HG02981 (cell line): ENCODE data around the gene TMEM44.

Experiments
- ATAC-seq: cut with Tn5 transposase; IDR thresholded peaks from one replicate; pipeline ENCODE4 v1.9.1; 2021; ENCODE audit warnings: mild to moderate bottlenecking, moderate library complexity; ENCODE audit not compliant: unreplicated experiment

Gene TMEM44, protein sequence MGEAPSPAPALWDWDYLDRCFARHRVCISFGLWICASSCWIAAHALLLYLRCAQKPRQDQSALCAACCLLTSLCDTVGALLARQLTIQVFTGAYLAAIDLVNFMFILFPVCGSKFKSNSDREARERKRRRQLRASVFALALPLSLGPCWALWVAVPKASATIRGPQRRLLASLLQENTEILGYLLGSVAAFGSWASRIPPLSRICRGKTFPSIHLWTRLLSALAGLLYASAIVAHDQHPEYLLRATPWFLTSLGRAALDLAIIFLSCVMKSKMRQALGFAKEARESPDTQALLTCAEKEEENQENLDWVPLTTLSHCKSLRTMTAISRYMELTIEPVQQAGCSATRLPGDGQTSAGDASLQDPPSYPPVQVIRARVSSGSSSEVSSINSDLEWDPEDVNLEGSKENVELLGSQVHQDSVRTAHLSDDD

GRCh38 chr3:194633349-194634004 is at the start of gene TMEM44:
Gene TMEM44, minus strand, starts transcription at chr3:194633419. Its CDS starts 204 bp downstream, at chr3:194633215.
- peak; percentile 71 for ATAC-seq

DNA sequence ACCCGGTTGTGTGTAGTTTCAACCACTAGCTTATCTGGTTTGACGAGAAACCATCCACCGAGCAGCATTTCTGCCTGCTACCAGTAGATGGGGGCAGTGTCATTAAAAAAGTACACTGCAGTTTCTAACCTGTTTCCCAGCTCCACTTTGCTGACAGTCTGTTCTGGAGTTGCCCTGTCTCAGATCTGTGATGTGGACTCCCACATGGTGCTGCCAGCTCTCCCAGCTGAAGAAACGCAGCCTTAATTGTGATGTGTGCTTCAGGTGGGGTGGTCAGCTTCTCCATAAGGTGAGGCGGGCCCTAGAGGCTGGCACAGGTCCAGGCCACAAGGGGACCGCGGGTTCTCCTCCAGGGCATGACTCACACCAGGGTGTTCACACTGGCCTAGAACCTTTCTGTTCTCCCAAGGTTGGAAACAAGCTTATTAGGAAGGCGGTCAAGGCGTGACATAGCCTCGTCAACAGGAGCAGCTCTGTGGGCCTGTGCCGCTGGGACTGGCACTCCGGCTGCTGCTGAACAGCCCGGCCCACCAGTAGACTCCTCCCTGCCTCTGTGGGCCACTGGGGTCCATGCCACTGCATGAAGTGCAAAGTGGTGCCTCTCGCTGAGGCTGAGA is 49.6 kb upstream of the TMEM44 start:
- peak; percentile 58 for ATAC-seq

- no peak for ATAC-seq
These were observed 49.0 kb upstream of the TMEM44 start for GRCh38 chr3:194682189-194682693.

GRCh38 chr3:194680888-194681615 is 47.8 kb upstream of the TMEM44 start:
- no peak for ATAC-seq

- ATAC-seq: no peak
These were observed 43.3 kb upstream of the TMEM44 start for GRCh38 chr3:194676471-194676870.

- ATAC-seq: no peak
These were observed 42.5 kb upstream of the TMEM44 start for GRCh38 chr3:194675680-194676079.

- ATAC-seq: no peak
These were observed 41.9 kb upstream of the TMEM44 start for GRCh38 chr3:194675081-194675640.

GRCh38 chr3:194673761-194674160 is 40.5 kb upstream of the TMEM44 start:
- ATAC-seq: no peak

DNA sequence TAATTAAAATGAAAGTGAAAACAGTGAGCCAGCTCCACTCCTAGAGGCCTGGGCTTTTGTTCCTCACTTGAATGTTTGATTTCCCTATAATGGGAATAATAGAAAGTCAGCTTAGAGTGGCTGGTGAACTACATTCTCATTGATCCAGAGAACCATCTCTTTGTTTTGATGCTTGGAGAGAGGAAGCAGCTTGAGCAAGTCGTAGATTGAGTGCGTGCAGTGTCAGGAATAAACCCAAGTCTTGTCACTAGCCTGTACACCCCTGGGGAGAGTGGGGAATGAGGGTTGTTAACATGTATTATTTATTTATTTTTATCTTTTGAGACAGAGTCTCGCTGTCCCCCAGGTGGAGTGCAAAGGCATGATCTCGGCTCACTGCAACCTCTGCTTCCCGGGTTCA is 39.7 kb upstream of the TMEM44 start:
- ATAC-seq: no peak

GRCh38 chr3:194671900-194672808 is 38.9 kb upstream of the TMEM44 start, which contains the start of gene LSG1:
Gene LSG1, minus strand, starts transcription at chr3:194672191. Its CDS starts 29 bp downstream, at chr3:194672162.
- ATAC-seq: peak; percentile 83

GRCh38 chr3:194671511-194671899 is 38.3 kb upstream of the TMEM44 start:
- peak; percentile 27 for ATAC-seq

DNA sequence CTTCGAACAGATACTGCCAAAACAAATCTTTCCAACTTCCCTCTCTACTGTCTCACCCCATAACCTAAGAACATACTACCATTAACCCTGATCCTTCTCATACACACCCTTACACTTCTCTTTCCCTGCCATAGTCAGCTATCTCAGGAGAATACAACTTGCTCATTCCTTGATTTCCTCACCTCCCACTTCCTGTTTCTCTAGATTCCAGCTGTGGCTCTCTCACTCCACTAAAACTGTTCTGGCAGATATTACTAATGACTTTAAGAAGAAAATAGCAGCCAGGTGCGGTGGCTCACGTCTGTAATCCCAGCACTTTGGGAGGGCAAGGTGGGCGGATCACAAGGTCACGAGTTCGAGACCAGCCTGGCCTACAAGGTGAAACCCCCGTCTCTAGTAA is 34.1 kb upstream of the TMEM44 start:
- ATAC-seq: no peak

DNA sequence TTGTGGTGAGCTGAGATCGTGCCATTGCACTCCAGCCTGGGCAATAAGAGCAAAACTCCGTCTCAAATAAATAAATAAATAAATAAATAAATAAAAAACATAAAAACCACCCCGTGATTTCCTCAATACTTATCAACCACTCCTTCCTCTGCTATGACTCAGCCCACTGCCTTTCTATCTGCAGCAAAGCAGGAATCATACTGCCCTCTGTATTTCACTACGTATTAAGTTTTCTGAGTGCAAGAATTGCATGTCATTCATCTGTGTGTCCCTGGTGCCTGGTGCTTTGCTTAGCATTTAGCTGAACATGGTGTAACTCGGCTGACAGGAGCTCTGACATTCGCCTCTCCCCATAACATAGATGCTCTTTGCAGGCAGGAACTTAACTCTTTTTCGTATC is 31.6 kb upstream of the TMEM44 start:
- no peak for ATAC-seq

DNA sequence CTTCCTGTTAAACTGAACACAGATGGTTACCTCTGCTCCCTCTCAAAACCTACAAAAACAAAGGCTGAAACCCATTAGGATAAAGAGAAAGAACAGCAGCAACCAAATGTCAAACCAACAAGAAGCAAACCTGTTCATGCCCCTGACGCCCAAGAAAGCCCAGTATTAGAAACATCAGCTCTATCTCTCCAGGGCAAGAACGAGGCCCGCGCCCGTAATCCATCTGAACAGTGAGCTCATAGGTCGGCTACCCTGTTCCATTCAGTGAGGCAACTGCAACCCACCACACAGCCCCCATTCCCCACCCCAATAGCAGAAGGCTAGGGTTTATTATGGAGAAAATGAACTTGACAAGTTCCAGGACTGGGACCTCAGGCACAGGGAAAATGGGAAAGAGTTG is 28.7 kb upstream of the TMEM44 start:
- ATAC-seq: no peak

- ATAC-seq: no peak
These were observed 28.2 kb upstream of the TMEM44 start for GRCh38 chr3:194661374-194661773.

DNA sequence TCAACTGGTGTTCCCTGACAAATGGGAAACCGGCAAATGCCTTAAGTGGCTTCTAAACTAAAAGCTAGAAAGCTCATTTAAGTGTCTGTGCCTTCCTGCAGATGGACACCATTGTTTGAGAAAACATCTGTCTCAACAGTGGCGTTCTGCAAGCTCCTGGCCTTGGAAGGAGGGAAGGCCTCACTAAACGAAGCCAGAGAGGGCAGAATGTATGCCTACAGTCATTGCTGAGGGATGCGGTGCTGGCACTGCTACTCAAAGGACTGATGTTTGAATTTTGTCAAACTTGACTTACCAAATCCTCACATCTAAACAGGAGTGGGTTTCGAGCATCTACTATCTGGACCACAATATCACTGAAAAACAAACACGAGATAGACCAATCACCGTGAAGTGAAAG is 26.6 kb upstream of the TMEM44 start:
- no peak for ATAC-seq

DNA sequence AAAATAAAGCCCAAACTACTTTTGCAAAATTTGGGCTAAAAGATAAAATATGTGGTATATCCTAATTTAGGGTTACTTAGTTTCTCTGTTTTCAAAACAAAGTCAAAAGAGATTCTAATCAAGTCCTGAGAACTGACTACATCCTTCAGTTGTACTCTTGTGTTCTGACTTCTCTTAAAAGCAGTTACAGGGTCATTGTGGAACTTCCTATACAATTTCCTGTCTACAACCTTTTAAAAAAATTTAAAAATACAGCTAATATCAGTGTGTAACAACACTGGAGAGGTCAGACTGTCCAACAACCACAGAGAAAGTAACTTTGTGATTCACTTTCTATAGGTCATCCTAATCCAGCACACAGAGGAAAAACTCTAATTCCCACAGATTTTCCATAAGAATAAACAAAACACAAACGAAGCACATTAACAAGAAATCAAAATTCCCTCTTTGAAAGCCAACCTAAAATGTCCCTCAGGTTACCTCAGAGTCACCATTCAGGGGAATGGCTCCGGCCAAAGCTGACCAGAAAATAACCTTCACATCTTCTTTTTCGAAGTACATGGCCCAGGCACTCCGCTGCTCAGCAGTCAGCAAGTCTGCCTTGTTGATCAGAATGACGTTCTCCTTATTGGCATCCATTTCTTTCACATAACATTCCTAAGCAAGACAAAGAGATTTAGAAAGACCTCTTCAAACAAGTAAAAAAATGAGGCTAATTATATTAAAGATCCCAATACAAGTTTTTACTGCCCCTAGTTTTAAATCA is 25.4 kb upstream of the TMEM44 start:
- no peak for ATAC-seq

- no peak for ATAC-seq
These were observed 24.2 kb upstream of the TMEM44 start for GRCh38 chr3:194657439-194657838.

- peak; percentile 88 for ATAC-seq
These were observed 21.2 kb upstream of the TMEM44 start for GRCh38 chr3:194654443-194654842.
